GM19395 (cell line): ENCODE results near the gene ASTN2.

Source experiments
- ATAC-seq: cut with Tn5 transposase; IDR thresholded peaks from one replicate; pipeline ENCODE4 v1.9.1; 2021; ENCODE audit warnings: mild to moderate bottlenecking, moderate library complexity; ENCODE audit not compliant: unreplicated experiment

The ASTN2 gene

DNA sequence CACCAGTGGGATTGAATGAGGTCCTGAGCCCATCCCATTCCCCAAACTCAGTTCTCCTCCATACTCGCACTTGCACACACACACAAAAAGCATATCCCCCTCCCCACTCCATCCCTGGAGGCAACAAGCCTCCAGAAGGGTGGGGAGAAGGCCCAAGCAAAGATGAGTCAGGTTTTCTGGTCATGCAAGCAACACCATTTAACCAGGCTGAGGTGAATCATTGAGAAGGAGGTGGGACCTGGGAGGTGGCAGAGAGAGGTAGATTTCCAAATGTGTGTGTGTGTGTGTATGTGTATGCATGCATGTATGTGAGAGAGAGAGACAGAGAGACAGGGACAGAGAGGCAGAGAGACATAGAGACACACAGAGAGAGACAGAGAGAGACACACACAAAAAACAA is 913.0 kb downstream of the ASTN2 start:
- ATAC-seq = no peak

DNA sequence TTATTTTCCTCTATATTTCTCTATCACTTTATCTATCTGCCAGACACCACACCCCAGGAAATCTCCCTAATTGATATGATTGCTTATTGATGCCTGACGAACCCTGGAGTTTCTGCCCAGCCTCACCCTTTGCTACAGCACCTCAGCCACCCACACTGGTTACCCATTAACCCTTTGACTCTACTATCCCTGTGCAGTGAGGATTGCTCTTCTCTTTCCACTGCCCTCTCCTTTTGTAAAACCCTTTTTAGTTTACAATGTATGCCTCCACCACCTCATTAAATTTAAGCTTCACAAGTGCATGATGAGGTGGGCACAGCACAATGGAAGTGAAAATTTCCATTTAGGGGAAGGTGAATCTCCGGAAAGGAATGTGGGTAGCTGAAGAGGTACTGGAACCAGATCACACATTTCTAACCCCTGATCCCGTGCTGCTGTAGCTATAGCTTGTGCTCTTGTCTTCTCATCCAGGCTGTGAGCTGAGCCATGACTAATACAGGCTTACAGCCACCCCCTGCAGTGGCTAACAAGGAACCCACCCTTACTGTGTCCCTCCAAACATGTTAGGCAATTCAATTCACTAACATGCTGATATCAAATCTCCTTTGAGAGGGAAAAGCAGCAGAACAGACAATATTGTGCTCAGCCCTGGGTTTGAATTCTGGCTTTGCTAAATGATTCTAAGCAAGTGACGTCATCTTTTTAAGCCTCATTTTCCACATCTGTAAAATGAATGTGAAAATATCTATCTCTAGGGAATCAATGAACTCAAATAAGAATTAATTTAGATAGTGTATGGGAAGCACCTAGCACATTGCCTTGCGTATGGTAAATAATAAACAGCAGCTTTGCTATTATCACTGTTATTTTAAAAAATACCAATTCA is 914.6 kb downstream of the ASTN2 start:
- no peak for ATAC-seq

DNA sequence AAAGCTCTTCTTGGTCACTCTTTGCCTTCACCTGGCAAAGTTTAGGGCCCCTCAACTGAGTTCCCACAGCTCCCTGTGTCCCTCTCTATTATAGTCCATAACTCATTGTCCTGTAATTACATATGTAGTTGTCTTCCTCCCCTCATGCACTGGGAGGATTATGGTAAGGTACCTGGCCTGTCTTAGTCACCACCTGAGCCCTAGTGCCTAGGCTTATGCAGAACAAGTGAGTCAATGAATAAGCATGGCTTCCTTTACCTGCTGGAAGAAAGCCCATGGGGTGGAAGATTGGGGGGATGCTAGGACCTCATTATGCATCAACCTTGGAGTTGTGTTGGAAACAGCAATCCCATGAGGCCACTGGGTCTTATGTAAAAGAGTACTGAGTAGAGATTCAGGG is 915.4 kb downstream of the ASTN2 start:
- no peak for ATAC-seq

DNA sequence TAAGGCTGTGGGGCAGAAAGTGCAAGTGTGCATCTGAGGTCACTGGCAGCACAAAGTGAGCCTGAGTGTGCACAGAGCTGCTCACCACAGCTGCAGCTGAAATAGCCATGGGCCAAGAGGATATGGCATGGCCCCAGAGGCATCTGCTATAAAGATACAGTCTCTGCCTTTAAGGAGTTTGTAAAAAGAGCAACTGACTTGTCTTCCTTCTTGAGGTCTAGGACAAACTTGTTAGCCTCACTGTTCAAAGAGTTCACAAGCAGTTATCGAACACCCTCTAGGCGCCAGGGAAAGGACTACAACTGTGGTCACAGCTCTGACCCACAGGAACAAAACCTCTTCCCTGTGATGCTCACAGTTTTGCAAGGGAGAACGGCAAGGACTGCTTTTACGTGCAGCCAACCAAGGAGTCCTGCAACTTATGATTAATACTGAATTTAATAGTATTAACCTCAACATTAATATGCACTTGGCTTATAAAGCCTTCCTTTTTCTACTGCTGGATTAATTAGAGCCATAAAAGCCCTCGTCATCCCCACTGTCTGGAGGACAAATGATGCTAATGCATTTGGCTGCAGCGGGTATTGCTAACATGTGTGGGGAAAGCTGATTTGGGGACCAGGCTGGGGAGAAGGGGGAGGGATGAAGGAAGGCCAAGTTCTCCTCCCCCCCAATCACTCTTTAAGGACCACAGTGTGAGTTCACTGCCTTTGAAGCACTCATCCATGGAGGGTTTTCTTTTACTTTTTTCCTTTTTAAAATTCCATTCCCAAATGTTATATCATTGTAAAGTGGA is 917.6 kb downstream of the ASTN2 start:
- ATAC-seq = no peak

DNA sequence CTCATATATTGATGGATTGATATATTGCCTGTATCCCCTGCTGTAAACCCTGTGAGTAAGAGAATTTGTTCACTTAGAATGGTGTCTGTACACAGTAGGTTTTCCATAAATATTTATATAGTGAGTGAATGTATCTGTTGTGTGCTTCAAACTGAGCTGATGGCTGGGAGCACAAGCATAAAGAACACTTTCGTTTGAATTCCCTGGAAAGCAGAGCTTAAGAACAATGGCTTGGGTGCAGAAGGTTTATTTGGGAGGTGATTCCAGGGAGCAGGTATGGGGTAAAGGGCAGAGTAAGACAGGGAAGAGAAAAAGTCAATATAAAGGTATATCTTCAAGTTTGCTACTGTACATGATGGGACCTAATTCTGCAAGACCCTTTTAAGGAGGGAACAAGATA is 918.7 kb downstream of the ASTN2 start:
- no peak for ATAC-seq

DNA sequence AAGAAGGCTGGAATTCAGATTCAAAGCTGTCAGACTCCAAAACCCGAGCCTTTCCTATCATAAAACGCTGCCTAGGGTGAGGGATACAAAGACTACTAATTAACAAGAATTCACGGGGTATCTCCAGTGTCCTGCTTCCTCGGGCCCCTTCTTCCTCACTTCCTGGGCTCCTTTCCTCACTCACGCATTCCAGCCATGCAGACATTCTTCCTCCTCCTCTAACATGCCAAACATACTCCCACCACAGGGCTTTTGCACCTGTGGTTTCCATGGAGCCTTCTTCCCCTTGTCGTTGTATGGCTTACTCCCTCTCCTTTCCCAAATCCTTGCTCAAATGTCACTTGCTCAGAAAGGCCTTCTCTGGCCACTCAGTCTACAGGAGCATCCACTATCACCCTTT is 919.1 kb downstream of the ASTN2 start:
- ATAC-seq = no peak

DNA sequence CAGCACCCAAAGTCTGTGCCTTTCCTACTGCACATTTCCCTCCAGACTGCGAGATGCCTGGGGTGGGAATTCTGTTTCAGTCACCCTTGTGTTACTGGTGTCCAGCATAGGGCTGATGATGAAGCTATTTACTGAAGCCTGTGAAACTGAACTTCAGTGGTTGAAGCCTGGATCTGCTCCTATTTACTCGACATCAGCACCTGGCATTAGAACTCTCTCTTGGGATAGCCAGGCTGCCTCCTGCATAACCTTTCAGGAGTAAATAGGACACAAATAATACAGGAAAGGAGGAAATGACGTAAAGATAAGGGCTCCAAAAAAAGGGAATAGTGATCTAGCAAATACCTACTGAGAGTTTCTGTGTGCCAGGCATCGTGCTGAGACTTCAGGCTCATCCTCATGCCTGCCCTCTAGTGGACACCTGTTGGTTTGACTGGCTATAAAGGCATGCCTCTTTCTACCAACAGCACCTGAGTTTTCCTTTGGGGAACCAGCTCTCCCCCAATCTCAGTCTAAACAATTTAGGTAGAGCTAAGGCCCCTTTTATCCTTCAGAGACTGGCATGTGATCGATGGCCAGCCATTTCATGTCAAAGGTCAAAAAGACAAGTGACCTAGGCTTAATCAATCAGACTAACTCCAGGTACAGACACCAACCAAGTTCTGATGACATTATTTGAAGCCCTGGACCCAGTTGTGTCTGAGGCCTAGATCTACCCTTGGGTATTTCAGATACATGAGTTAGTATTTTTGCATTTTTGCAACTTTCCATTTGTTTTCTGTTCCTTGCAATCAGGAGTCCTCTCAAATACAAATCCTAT is 919.8 kb downstream of the ASTN2 start:
- ATAC-seq = no peak

DNA sequence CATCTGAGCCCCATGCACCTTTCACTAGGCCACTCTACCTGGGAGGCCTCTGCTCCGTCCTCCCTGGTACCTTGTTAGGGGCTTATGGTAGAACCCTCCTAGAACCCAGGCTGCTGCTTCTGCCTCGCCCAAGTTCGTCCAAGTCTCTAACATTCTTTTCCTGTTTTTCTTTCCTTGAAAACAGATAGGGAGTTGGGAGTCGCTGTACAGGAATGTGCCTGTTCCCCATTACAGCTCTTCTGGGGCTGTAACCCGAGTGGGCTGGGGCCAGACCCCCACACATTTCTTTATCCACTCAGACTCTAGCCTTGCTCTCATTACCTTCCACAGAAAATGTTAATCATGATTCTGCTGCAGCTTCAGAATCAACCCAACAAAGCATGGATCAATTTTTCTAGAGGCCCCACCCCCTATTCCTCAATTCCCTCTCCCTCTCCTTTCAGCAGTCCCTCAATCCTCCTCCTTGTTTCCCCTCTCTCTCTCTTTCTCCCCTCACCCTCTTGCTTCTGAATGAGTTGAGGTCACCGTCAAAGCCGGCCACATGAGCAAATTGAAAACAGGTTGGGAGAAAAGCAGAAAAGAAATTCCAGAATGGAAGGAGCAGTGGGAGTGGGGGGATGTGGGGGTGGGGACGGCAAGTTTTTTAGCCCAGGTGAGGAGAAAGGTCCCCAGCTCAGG is 921.5 kb downstream of the ASTN2 start:
- ATAC-seq = no peak

DNA sequence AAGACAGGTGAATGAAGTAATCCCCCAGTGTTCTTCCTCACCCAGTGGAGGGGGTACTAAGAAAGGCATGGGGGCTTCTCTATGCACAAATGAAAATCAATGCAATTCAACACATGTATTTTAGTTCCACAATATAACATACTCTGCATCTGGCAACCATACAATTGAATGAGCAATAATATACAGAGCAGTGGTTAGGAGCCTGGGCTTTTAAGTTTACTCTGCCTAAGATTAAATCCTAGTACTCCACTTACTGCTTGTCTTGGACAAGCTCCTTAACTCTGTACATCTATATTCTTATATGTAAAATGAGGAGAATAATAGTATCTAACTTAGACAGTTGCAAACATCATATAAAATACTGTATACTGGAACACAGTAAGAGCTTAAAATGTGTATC is 923.2 kb downstream of the ASTN2 start:
- no peak for ATAC-seq

DNA sequence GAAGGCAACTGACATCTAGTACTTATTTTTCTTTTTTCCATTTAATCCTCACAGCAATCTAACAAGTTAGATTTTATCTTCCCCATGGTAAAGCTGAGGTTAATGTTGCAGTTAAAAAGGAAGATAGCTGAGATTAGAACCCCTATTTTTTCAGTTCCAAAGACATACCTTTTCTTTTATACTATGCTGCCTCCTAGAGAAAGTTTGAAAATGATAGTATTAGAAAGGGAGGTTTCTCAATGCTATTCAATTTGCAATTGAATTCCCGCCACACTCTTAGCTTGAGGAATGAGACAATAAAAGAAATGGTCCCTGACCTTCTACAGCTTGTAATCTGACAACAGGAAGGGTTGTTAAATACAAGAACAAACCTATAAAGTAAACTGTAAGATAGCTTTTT is 923.6 kb downstream of the ASTN2 start:
- no peak for ATAC-seq

DNA sequence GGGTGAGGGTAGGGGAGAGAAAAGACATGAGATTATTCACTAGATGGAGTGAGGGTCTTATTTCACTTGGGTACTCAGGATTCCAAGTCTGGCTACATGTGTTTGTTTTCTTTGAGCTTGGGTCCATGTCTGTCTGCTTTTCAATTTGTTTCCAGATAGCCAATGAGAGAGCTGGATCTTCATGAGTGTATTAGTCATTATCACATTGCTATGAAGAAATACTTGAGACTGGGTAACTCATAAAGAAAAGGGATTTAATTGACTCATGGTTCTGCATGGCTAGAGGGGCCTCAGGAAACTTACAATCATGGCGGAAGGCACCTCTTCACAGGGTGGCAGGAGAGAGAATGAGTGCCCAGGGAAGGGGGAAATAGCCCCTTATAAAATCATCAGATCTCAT is 924.5 kb downstream of the ASTN2 start:
- ATAC-seq = no peak

DNA sequence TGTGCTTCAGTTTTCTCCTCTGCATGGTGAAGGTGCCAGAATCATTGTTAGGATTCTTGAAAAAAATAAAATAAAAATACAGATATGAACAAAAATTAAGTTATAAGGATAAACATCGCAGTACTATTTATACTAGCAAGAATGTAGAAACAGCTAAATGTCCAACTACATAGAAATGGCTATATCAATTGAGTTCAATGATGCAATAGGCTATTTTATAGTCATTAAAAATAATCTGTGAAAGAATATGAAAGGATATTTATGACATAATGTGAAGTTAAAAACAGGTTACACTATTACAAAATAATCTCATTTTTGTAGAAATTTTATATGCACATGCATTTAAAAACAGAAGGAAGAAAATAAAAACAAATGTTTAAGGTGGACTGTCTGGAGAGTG is 926.5 kb downstream of the ASTN2 start:
- ATAC-seq = no peak

DNA sequence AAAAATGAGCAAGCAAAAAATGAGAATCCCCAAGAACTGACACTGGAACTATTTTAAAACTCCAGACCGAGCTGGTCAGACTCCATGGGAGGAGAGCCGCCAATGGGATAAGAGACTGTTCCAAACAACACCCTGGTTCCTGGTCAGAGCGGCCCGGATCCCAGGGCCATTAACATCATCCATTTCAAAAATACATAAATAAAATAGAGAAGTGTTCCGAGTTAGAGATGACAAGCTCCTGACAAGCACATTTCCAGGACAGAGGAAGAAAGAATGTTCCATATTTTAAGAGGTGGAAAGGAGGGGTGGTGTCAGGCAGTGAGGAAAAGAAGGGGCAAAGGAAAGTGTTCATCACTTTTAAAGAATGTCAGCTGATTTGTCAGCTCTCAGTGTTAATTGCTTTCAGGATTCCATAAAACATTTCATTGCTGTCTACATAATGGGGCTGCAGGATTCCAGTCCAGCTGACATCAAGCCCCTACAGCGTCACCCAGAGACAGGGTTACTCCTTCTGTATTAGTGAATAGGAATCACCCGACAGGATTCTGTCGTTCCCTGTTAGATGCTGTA is 930.3 kb downstream of the ASTN2 start:
- no peak for ATAC-seq

DNA sequence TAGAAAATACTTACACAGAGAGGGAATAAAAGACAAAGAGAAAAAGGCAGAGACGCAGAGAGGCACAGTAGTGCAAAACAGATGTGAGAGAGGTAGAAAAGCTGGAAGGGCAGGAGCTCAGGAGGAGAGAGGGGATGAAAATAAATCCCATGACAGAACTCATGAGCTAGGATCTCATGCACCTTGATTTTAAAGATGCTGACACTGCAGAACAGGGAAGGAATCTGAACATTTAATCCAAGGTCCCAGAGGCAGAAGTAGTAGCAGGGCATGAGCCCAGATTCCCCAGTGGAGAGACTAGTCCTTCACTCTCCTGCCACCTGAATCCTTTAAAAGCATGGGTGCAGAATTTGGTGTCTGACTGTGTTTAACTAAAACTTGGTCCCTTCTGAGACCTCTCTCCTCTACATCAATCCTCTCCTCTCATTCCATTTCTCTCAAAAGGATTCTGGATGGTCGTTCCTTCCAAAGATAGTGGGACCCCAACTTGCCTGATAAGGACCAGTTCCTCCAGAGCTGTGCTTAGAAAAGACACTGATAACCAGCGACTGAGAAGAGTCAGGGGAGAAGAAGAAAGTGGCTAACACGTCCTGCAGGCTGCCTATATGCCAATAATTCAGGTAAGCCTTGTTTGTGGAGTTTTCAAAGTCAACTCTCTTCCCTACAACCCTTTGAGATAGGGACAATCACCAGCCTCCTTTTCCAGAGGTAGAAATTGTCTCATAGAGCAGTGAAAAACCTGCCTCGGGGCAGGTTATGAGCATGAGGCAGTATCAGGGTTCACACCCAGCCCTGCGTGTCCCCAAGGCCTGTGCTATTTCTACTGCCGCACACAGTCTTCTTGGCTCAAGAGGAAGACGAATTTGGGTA is 931.0 kb downstream of the ASTN2 start:
- no peak for ATAC-seq

DNA sequence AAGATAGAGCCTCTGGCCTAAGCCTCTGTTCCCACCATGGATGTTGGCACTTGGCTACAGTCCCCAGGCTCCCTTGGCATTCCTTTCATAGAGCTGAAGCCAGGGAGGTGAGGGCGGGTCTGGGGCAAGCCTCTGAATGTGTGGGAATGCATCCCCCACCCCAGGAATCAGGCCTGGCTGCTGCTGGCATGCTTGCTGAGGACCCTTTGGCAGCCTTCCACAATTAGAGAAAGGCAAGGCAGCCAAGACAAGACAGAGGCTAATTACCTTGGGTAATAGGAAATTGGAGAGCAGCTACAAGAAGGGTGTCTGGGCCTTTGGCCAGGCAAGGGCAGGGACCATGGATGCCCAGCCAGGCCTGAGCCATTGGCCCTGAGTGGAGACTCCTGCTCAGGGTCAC is 932.1 kb downstream of the ASTN2 start:
- ATAC-seq = no peak

DNA sequence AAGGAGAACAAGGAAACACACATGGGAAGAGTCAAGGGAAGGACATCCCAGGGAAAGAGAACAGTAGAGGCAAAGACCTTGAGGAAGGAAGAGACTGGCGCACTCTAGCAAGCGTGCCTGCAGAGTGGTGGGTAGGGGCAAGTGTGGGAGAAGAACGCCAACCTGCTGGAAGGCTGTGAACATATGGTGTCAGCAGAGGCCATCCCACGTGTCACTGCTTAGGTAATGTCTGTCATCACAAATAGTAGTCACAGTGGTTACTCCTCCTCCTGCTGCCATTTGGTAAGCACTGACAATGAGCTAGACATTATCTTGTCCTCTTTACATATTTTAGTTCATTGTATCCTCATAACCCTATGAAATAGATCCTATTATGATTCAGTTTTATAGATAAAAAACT is 934.2 kb downstream of the ASTN2 start:
- ATAC-seq = no peak

DNA sequence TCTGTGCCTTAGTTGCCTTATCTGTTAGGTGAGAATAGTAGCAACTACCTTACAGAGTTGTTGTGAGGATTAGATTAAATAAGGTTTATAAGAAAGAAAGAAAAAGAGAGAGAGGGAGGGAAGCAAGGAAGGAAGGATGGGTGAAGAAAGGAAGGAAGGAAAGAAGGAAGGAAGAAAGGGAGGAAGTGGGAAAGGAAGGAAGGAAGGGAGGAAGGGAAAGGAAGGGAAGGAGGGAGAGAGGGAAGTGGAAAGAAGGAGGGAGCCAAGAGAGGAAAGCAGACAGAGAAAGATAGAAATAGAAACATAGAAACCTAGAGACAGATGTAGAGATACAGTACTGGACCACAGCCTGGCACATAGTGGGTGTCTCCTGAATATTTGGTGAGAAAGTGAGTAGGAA is 934.9 kb downstream of the ASTN2 start:
- no peak for ATAC-seq

DNA sequence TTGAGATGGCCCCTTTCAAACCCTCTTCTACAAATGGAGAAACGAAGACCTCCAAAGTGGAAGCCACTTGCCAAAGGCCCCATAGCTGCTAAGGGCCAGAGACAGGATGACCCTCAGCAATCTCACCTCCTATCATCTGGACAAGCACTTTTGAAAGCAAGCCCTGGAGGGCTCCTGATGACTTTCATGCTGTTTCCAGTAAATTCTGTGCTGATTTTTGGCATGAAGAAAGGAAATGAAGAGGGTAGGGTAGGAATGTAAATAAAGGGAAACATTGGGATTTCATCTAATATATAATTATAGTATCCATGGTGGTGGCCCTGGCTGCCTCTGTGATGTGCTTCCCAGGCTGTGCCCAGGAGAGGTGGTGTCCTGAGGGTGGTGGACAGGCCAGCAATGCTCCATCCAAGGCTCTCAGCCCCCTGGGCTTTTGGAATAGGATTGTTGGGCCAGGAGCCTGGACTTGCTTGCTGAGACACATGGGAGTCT is 935.8 kb downstream of the ASTN2 start:
- no peak for ATAC-seq

DNA sequence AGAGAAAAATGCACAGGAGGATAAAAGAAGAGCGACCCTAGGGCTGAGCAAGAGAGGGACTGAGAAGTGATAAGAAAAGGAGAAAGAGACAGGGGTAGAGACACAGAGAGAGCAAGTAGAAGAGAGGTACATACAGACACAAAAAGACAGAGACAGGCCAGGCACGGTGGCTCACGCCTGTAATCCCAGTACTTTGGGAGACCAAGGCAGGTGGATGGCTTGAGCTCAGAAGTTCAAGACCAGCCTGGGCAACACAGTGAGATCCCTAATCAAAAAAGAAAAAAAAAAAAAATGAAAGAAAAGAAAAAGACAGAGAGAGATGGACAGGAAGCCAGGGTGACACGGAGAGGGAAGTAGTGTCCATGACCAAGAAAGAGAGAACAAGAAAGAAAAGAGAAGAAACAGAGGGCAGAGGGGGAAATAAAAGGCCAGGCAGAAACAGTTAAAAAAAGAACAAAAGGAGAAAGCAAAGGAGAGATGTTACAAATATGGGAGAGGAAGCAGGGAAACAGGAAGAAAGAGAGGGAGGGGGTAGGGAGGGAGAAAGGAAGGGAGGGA is 937.2 kb downstream of the ASTN2 start:
- no peak for ATAC-seq
